ENCODE results near the gene THOC5.

THOC5 gene

GRCh38 chr22:29487426-29487986, 66.1 kb downstream of the THOC5 start:
- TF ChIP-seq GATA3 (IDR thresholded peaks at IDR 0.05; ENCODE audit: low read depth, low read length) (no peak), GATA2 (IDR thresholded peaks at IDR 0.05; ENCODE audit: low read depth, low read length) (no peak)

GRCh38 chr22:29485448-29485847, 68.1 kb downstream of the THOC5 start:
- TF ChIP-seq GATA2 (IDR thresholded peaks at IDR 0.05; ENCODE audit: low read depth, low read length) (no peak), GATA3 (IDR thresholded peaks at IDR 0.05; ENCODE audit: low read depth, low read length) (no peak)

- TF ChIP-seq GATA3 (IDR thresholded peaks at IDR 0.05; ENCODE audit: low read depth, low read length) (no peak), GATA2 (IDR thresholded peaks at IDR 0.05; ENCODE audit: low read depth, low read length) (no peak)
Measured at GRCh38 chr22:29484642-29485041, 68.9 kb downstream of the THOC5 start.

GRCh38 chr22:29483254-29483653, 70.3 kb downstream of the THOC5 start:
- no peak for TF ChIP-seq GATA3 (IDR thresholded peaks at IDR 0.05; ENCODE audit: low read depth, low read length)
- TF ChIP-seq GATA2 (IDR thresholded peaks at IDR 0.05; ENCODE audit: low read depth, low read length), result no peak

GRCh38 chr22:29482726-29483125, 70.8 kb downstream of the THOC5 start:
- TF ChIP-seq GATA3 (IDR thresholded peaks at IDR 0.05; ENCODE audit: low read depth, low read length) (no peak), GATA2 (IDR thresholded peaks at IDR 0.05; ENCODE audit: low read depth, low read length) (no peak)

- TF ChIP-seq GATA2 (IDR thresholded peaks at IDR 0.05; ENCODE audit: low read depth, low read length) (no peak), GATA3 (IDR thresholded peaks at IDR 0.05; ENCODE audit: low read depth, low read length) (no peak)
Measured at GRCh38 chr22:29482253-29482652, 71.3 kb downstream of the THOC5 start.

- TF ChIP-seq GATA2 (IDR thresholded peaks at IDR 0.05; ENCODE audit: low read depth, low read length) (no peak), GATA3 (IDR thresholded peaks at IDR 0.05; ENCODE audit: low read depth, low read length) (no peak)
Measured at GRCh38 chr22:29481265-29482000, 72.1 kb downstream of the THOC5 start.

- no peak for TF ChIP-seq GATA3 (IDR thresholded peaks at IDR 0.05; ENCODE audit: low read depth, low read length)
- TF ChIP-seq GATA2 (IDR thresholded peaks at IDR 0.05; ENCODE audit: low read depth, low read length), result no peak
Measured at GRCh38 chr22:29480512-29481264, 72.9 kb downstream of the THOC5 start.

GRCh38 chr22:29480262-29480511, 73.4 kb downstream of the THOC5 start:
- TF ChIP-seq GATA2 (IDR thresholded peaks at IDR 0.05; ENCODE audit: low read depth, low read length), result no peak
- TF ChIP-seq GATA3 (IDR thresholded peaks at IDR 0.05; ENCODE audit: low read depth, low read length), result no peak

- TF ChIP-seq GATA2 (IDR thresholded peaks at IDR 0.05; ENCODE audit: low read depth, low read length) (no peak), GATA3 (IDR thresholded peaks at IDR 0.05; ENCODE audit: low read depth, low read length) (no peak)
Measured at GRCh38 chr22:29479417-29480261, 73.9 kb downstream of the THOC5 start, which contains the start of gene NEFH. Gene NEFH, plus strand, starts transcription at chr22:29480218. Its CDS starts 45 bp downstream, at chr22:29480263.

GRCh38 chr22:29478326-29479276, 75.0 kb downstream of the THOC5 start:
- TF ChIP-seq GATA2 (IDR thresholded peaks at IDR 0.05; ENCODE audit: low read depth, low read length), result no peak
- no peak for TF ChIP-seq GATA3 (IDR thresholded peaks at IDR 0.05; ENCODE audit: low read depth, low read length)

GRCh38 chr22:29477723-29478318, 75.7 kb downstream of the THOC5 start:
- TF ChIP-seq GATA2 (IDR thresholded peaks at IDR 0.05; ENCODE audit: low read depth, low read length) (no peak), GATA3 (IDR thresholded peaks at IDR 0.05; ENCODE audit: low read depth, low read length) (no peak)

- TF ChIP-seq GATA3 (IDR thresholded peaks at IDR 0.05; ENCODE audit: low read depth, low read length), result no peak
Measured at GRCh38 chr22:29476116-29476515, 77.4 kb downstream of the THOC5 start.

Measured in SH-SY5Y (cell line).